Loucy (cell line): ENCODE results near the gene KIRREL1.

Source experiments
- EZH2phosphoT487 ChIP-seq: fragments of 200-600 bp; IDR thresholded peaks from 2 replicates; pipeline ENCODE4 v1.6.1; 2018; ENCODE audit warnings: antibody characterized with exemption, mild to moderate bottlenecking, moderate library complexity, borderline replicate concordance
- TF ChIP-seq, protein P1 (sequence below): fragments of 200-600 bp; sonication (generic); conservative IDR thresholded peaks from 2 replicates; pipeline ENCODE4 v1.5.1; 2014; ENCODE audit warnings: mild to moderate bottlenecking, antibody characterized with exemption, low read length

- TF ChIP-seq, protein P1, sequence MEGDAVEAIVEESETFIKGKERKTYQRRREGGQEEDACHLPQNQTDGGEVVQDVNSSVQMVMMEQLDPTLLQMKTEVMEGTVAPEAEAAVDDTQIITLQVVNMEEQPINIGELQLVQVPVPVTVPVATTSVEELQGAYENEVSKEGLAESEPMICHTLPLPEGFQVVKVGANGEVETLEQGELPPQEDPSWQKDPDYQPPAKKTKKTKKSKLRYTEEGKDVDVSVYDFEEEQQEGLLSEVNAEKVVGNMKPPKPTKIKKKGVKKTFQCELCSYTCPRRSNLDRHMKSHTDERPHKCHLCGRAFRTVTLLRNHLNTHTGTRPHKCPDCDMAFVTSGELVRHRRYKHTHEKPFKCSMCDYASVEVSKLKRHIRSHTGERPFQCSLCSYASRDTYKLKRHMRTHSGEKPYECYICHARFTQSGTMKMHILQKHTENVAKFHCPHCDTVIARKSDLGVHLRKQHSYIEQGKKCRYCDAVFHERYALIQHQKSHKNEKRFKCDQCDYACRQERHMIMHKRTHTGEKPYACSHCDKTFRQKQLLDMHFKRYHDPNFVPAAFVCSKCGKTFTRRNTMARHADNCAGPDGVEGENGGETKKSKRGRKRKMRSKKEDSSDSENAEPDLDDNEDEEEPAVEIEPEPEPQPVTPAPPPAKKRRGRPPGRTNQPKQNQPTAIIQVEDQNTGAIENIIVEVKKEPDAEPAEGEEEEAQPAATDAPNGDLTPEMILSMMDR, result no peak
- TF ChIP-seq EZH2phosphoT487, result no peak
Measured at GRCh38 chr1:157971769-157972168, 21.7 kb upstream of the KIRREL1 start.
